Smooth muscle cell of trachea (primary cell): ENCODE measurements around the gene VPREB3. TPM values are rescaled to one million over a fixed set of nuclear protein-coding genes. Genes with fewer than 3 reads are reported as not detected.

Experiments used
- total RNA-seq: library from RNA; depleted of rRNA; stranded (reverse); fragments of >200 nt; gene quantifications from 2 replicates; pipeline ENCODE4 v1.2.1, GENCODE V29; 2014

Gene VPREB3
- total RNA-seq: 0.50 TPM in 1 of 2 replicates, not detected in the other

GRCh38 chr22:23754220-23754919 lies at the start of gene VPREB3:
VPREB3 (minus strand) TSS chr22:23754425; CDS start chr22:23754363, 62 bp downstream.

GRCh38 chr22:23786752-23787599 lies 32.8 kb upstream of the VPREB3 start, which contains the start of gene SMARCB1:
SMARCB1 (plus strand) TSS chr22:23786966; CDS start chr22:23787170, 204 bp downstream.

DNA sequence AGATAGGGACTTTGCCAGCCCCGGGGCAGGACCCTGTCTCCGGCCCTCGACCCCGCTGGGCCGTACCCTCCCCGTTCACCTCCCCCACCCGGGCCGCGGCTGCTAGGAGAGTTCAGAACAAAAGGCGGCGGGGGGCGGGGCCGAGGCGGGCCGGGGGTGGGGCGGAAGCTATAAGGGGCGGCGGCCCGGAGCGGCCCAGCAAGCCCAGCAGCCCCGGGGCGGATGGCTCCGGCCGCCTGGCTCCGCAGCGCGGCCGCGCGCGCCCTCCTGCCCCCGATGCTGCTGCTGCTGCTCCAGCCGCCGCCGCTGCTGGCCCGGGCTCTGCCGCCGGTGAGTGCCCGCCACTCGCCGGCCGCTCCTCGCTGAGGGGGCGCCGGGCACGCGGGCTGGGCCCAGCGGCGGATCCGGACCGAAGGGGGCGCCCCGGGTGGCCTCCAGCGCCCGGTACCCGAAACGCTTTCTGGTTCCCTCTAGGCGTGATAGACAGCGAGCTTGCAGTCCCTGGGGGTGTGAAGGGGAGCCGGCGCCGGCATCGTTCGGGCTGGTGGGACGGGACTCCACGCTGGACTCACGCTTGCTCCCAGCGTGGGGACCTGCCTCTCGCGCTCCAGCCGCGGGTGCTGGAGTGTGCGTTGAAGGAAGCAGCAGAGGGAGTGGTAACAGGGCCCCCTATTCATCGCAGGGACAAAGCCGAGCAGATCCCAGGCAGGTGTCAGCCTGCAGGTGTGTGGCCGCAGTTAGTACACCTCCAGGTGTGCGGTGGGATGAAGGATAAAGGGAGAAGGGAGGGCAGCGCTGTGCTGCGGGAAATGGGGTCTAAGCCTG lies 18.6 kb upstream of the VPREB3 start, which contains the start of gene MMP11:
Gene MMP11, plus strand, starts transcription at position 201 of the 825 bp plus-strand sequence. Its CDS starts 22 bp downstream, at position 223.

DNA sequence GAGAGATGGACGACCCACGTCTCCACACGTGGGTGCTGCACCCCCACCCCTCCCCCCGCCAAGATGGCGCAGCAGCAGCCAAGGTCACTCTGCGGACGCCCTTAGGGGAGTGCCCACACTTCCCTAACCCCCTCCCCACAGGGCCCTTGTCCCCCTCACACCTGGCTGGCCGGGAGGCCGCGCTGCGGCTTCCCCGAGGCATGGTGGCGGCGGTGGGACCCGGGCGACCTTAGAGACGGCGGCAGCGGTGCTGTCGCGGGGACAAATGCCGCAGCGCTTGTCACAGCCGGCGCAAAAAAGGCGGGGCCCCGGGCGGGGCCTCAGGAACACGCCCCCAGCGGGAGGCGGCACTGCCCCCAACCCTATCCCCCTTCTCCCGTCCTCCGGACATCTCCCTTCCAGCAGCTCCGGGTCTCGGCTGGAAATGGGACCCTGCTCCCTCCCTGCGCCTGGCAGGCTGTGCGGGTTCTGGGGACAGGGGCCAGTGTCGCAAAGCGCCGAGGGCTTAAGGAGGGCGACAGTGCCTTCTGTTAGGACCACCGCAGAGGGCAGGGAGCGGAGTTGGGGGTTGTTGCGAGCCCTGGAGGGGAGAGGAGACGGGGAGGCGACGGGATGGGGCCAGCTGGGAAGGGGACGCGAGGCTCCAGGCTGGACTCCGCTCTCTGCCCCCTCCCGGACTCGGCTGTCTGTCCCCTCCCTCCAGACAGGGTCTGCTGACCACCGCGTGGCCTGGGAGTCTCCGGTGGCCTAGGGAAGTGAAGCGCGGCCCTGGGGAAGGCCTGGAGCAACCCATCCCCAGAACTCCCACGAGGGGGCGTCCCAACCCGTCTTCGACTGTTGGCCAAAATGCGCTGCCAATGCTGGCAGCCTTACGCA lies 13.7 kb upstream of the VPREB3 start, which contains the start of gene CHCHD10:
Gene CHCHD10, minus strand, starts transcription at position 300 of the 876 bp plus-strand sequence. Its CDS starts 98 bp downstream, at position 202.

DNA sequence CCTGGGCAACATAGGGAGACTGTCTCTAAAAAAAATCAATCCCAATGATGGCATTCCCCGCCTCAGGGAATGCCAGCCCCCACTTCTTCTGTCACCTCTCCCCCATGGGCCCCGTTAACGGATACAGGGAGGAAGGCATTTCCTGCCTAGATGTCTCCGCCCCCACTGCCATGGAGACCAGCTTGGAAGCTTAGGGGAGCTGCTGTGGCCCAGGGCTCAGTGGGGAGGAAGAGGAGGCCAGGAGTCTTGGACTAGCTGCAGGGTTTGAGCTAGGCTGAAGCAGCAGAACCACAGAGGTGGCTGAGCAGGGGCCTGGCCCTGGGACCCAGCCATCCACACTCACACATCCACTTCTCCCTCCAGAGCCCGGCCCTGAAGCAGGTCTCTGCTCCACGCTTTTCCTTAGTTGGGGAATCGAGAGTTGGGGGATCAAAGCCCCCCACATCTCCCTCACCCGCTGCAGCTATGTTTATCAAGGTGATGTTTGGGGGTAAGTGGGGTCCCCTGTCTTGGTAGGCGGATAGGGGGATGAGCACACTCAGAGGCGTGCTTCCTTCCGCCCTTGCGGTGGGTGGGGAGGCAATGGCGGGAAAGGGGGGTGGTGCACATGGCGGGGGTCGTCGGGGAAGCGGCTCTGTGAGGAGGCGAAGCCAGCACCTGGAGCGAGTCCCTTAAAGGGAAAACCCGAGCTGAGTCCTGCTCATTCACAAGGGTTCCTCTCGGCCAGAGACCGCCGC lies 8.8 kb upstream of the VPREB3 start, which contains the start of gene C22orf15:
Gene C22orf15, plus strand, starts transcription at position 149 of the 737 bp plus-strand sequence. Its CDS starts 317 bp downstream, at position 466.

GRCh38 chr22:23750714-23751440 lies 3.3 kb downstream of the VPREB3 start, which contains the start of gene ZNF70:
ZNF70 (minus strand) TSS chr22:23751112; CDS start chr22:23745140, 5,972 bp downstream.

Other genes with a start within 250 kb of the VPREB3 start
- gene IGLL1, start 174.1 kb downstream of the VPREB3 start, total RNA-seq: not detected in 2 replicates
- 0.33 TPM in 1 of 2 replicates, not detected in the other for gene DRICH1, start 122.1 kb downstream of the VPREB3 start, total RNA-seq
- under 0.01 TPM in 1 of 2 replicates, not detected in the other for gene RGL4, start 63.4 kb downstream of the VPREB3 start, total RNA-seq
- 3.2 and 4.3 TPM in 2 replicates for gene ZNF70, start 3.3 kb downstream of the VPREB3 start, total RNA-seq
- 1.6 and 3.1 TPM in 2 replicates for gene C22orf15, start 8.6 kb upstream of the VPREB3 start, total RNA-seq
- gene CHCHD10, start 13.5 kb upstream of the VPREB3 start, total RNA-seq: 0.58 and 2.5 TPM in 2 replicates
- gene MMP11, start 18.4 kb upstream of the VPREB3 start, total RNA-seq: 3.1 and 15.2 TPM in 2 replicates
- gene SMARCB1, start 32.5 kb upstream of the VPREB3 start, total RNA-seq: 35.2 and 36.7 TPM in 2 replicates
- gene DERL3, start 84.6 kb upstream of the VPREB3 start, total RNA-seq: 0.17 TPM in 1 of 2 replicates, not detected in the other
- 7.1 and 16.2 TPM in 2 replicates for gene SLC2A11, start 103.5 kb upstream of the VPREB3 start, total RNA-seq
- 247 and 330 TPM in 2 replicates for gene MIF, start 140.0 kb upstream of the VPREB3 start, total RNA-seq
- gene GSTT2B, start 206.8 kb upstream of the VPREB3 start, total RNA-seq: 6.3 and 8.1 TPM in 2 replicates
- 1.6 and 2.0 TPM in 2 replicates for gene DDTL, start 212.5 kb upstream of the VPREB3 start, total RNA-seq
- gene DDT, start 220.0 kb upstream of the VPREB3 start, total RNA-seq: 120 and 140 TPM in 2 replicates
- gene GSTT2, start 225.7 kb upstream of the VPREB3 start, total RNA-seq: 0.99 and 2.0 TPM in 2 replicates